K562 (cell line): ENCODE measurements around the gene CTSO. TPM values are rescaled to one million over a fixed set of nuclear protein-coding genes. Genes with fewer than 3 reads are reported as not detected.

Experiments used
- ATAC-seq: fragments of 200-7000 bp; cut with Tn5 transposase; 3 replicates; pipeline ENCODE4 v1.9.1; 2020; ENCODE audit warnings: moderate library complexity
- BruUV-seq: library from RNA; stranded (reverse); fragments of 400-500 nt; replicated peaks from 2 replicates; lab custom pipeline; 2021; lab: Mats Ljungman, UMichigan
- CTCF ChIA-PET: fragments of 300-600 bp; formaldehyde crosslinking; extraction: SDS; loops from one replicate; lab custom pipeline; 2021; ENCODE audit warnings: low intra/inter-chr PET ratio; lab: Yijun Ruan, JAX
- POLR2A ChIA-PET: fragments of 300-600, 350-650 bp; sonication (Branson Sonifier 250); formaldehyde crosslinking; extraction: SDS; loops from one replicate; lab custom pipeline; 2021; ENCODE audit warnings: antibody characterized with exemption, inconsistent platforms; lab: Yijun Ruan, JAX
- DNase-seq, 4 experiments: peaks; one replicate each; pipeline versions ENCODE4 v3.0.0 to v3.0.0-alpha.2; 2011 to 2018; ENCODE audit warnings: low spot score in 3 of 4, mixed read lengths in 3 of 4; ENCODE audit errors: extremely low read depth in 1 of 4
- FAIRE-seq: peaks from 2 replicates; lab custom pipeline; 2011; peaks lifted over from hg19 to GRCh38; lab: Jason Lieb, UNC
- H2AFZ ChIP-seq: 2 replicates; pipeline ENCODE4 v1.6.0; 2011; ENCODE audit warnings: low read depth, low read length, control low read depth, inconsistent platforms
- H3K27ac ChIP-seq: fragments of 200-600 bp; 3 replicates; pipeline ENCODE4 v1.8.0; 2011; ENCODE audit warnings: low read depth, mild to moderate bottlenecking, control low read depth, inconsistent platforms, low read length, moderate library complexity, mixed read lengths; ENCODE audit errors: extremely low read depth
- H3K27me3 ChIP-seq, 2 experiments: fragments of 300-600 bp in 1 of 2; 2 replicates in 1 of 2; 3 replicates in 1 of 2; pipeline versions ENCODE4 v1.6.0 to v1.8.0; 2011; ENCODE audit warnings: inconsistent platforms in 2 of 2, low read length in 2 of 2, mild to moderate bottlenecking in 1 of 2, mixed read lengths in 1 of 2, moderate library complexity in 1 of 2; ENCODE audit not compliant: control insufficient read depth in 2 of 2, insufficient read depth in 2 of 2
- H3K36me3 ChIP-seq: fragments of 300-600 bp; 3 replicates; pipeline ENCODE4 v1.8.0; 2011; ENCODE audit warnings: mild to moderate bottlenecking, low read length, inconsistent platforms; ENCODE audit not compliant: control insufficient read depth, insufficient read depth
- H3K4me1 ChIP-seq, 2 experiments: fragments of 200-600 bp in 1 of 2; replicated peaks in 1 of 2; 2 replicates in 1 of 2; 3 replicates in 1 of 2; pipeline versions ENCODE4 v1.5.1 to v1.8.0; 2011; ENCODE audit warnings: inconsistent platforms in 2 of 2, low read length in 2 of 2, mild to moderate bottlenecking in 1 of 2, mixed read lengths in 1 of 2, moderate library complexity in 1 of 2; ENCODE audit not compliant: control insufficient read depth in 2 of 2, insufficient read depth in 2 of 2
- H3K4me2 ChIP-seq: 2 replicates; pipeline ENCODE4 v1.6.1; 2011; ENCODE audit warnings: low read length, control low read depth, inconsistent platforms, mixed read lengths; ENCODE audit not compliant: insufficient read depth
- H3K4me3 ChIP-seq: fragments of 200-600 bp; sonication (generic), shearing (Covaris generic); 2 replicates; pipeline ENCODE4 v1.5.1; 2016; ENCODE audit warnings: control low read depth, inconsistent platforms
- H3K79me2 ChIP-seq: fragments of 200-600 bp; 3 replicates; pipeline ENCODE4 v1.8.0; 2011; ENCODE audit warnings: low read length, inconsistent platforms; ENCODE audit not compliant: control insufficient read depth, insufficient read depth
- H3K9ac ChIP-seq, 2 experiments: 2 replicates each; pipeline versions ENCODE4 v1.6.0 to v1.6.1; 2011; ENCODE audit warnings: low read depth in 2 of 2, low read length in 2 of 2, control low read depth in 1 of 2, inconsistent platforms in 1 of 2, mild to moderate bottlenecking in 1 of 2, mixed read lengths in 1 of 2; ENCODE audit not compliant: insufficient read depth in 1 of 2
- H3K9me1 ChIP-seq: one replicate; pipeline ENCODE4 v1.6.0; 2011; ENCODE audit warnings: inconsistent platforms, mild to moderate bottlenecking, low read length, moderate library complexity; ENCODE audit not compliant: control insufficient read depth, insufficient read depth
- H3K9me3 ChIP-seq: replicated peaks from 2 replicates; pipeline ENCODE4 v1.5.1; 2011; ENCODE audit warnings: low read depth, low read length, inconsistent platforms; ENCODE audit not compliant: control insufficient read depth, insufficient read depth
- H4K20me1 ChIP-seq: replicated peaks from 2 replicates; pipeline ENCODE4 v1.6.1; 2011; ENCODE audit warnings: low read length, inconsistent platforms, mixed read lengths; ENCODE audit not compliant: control insufficient read depth, insufficient read depth
- FOS ChIP-seq: IDR thresholded peaks from 3 replicates; pipeline ENCODE4 v1.6.1; 2011; ENCODE audit not compliant: insufficient read length; ENCODE audit errors: extremely low read depth
- GATAD2A ChIP-seq: fragments of 450-650 bp; IDR thresholded peaks from 2 replicates; pipeline ENCODE4 v1.6.1; 2017
- LARP7 ChIP-seq: fragments of 450-650 bp; IDR thresholded peaks from 2 replicates; pipeline ENCODE4 v1.6.1; 2016
- POLR2H ChIP-seq: IDR thresholded peaks from 2 replicates; pipeline ENCODE4 v1.6.1; 2016; ENCODE audit warnings: missing genetic modification characterization, low read depth, mild to moderate bottlenecking, control low read depth, missing compliant biosample characterization, moderate library complexity
- RAD21 ChIP-seq, 2 experiments: fragments of 250-450 bp in 1 of 2; fragments of 450-650 bp in 1 of 2; sonication (Bioruptor Pico) in 1 of 2; formaldehyde crosslinking in 1 of 2; IDR thresholded peaks in 1 of 2; conservative IDR thresholded peaks in 1 of 2; 2 replicates each; pipeline versions ENCODE4 v1.4.0 to v1.8.0; 2020 to 2022; ENCODE audit warnings: mild to moderate bottlenecking in 2 of 2, moderate library complexity in 1 of 2
- ZNF133 ChIP-seq: fragments of 250-450 bp; sonication (Bioruptor Pico); IDR thresholded peaks from 2 replicates; pipeline ENCODE4 v1.4.0; 2020; ENCODE audit warnings: mild to moderate bottlenecking
- ZNF24 ChIP-seq: fragments of 450-650 bp; IDR thresholded peaks from 2 replicates; pipeline ENCODE4 v1.6.1; 2016
- WGBS: fragments of 100-300 bp; shearing (Covaris generic); methylation state at CpG from one replicate; pipeline ENCODE4 v1.1.6; 2016; ENCODE audit warnings: low coverage, mixed read lengths; ENCODE audit not compliant: insufficient coverage; ENCODE audit errors: missing lambda C conversion rate; 5-methylcytosine and 5-hydroxymethylcytosine counted together
- in situ Hi-C: fragments of 300-500 bp; cut with MboI; formaldehyde crosslinking; loops from 4 replicates; pipeline ENCODE4 v1.15.0; 2018; ENCODE audit warnings: inconsistent platforms, mixed read lengths
- intact Hi-C: fragments of 100-400 bp; cut with micrococcal nuclease; formaldehyde crosslinking; loops from 2 replicates; pipeline ENCODE4 v1.14.2; 2022
- polyA plus RNA-seq, 8 experiments: library from polyadenylated mRNA; depleted of rRNA in 4 of 8; stranded (reverse) in 5 of 8; unstranded in 3 of 8; fragments of >200 nt; fragmentation: Nextera tagmentation in 2 of 8; fragmentation: Illumina TruSeq in 1 of 8; extraction: Ambion mirVana in 2 of 8; extraction: Trizol in 1 of 8; gene quantifications; 2 replicates each; pipeline versions ENCODE4 v1.2.1 to v1.2.3, GENCODE V29; 2011 to 2014; ENCODE audit warnings: inconsistent platforms in 1 of 8, missing spikeins in 1 of 8
- total RNA-seq, 7 experiments: library from RNA; depleted of rRNA in 6 of 7; stranded (reverse); fragments of >200 nt in 6 of 7; fragmentation: Illumina TruSeq in 2 of 7; extraction: Trizol in 2 of 7; gene quantifications; 2 replicates each; pipeline versions ENCODE4 v1.2.1 to v1.2.3, GENCODE V29; 2011 to 2021; ENCODE audit warnings: low replicate concordance in 1 of 7
- TF ChIP-seq, protein P1 (sequence below): fragments of 250-450 bp; sonication (Bioruptor Pico); IDR thresholded peaks from 2 replicates; pipeline ENCODE4 v1.5.0; 2021
- TF ChIP-seq, protein P2 (sequence below): IDR thresholded peaks from 2 replicates; pipeline ENCODE4 v1.6.1; 2011; ENCODE audit not compliant: insufficient read length; ENCODE audit errors: extremely low read depth
- TF ChIP-seq, protein P3 (sequence below): sonication (generic); formaldehyde crosslinking; IDR thresholded peaks from 2 replicates; pipeline ENCODE4 v1.8.1; 2023; ENCODE audit warnings: mild to moderate bottlenecking, missing genetic modification reagents
- TF ChIP-seq, protein P4 (sequence below): fragments of 250-450 bp; sonication (Bioruptor Pico); IDR thresholded peaks from 2 replicates; pipeline ENCODE4 v1.6.1; 2021; ENCODE audit warnings: mild to moderate bottlenecking

The CTSO gene
- total and polyA plus RNA-seq, 9 of the 15 experiments (the other 6 are each of a cell fraction or from before 2014, with no cell fraction given): 0.03 to 0.07 (median 0.04) TPM; not detected in 5

DNA sequence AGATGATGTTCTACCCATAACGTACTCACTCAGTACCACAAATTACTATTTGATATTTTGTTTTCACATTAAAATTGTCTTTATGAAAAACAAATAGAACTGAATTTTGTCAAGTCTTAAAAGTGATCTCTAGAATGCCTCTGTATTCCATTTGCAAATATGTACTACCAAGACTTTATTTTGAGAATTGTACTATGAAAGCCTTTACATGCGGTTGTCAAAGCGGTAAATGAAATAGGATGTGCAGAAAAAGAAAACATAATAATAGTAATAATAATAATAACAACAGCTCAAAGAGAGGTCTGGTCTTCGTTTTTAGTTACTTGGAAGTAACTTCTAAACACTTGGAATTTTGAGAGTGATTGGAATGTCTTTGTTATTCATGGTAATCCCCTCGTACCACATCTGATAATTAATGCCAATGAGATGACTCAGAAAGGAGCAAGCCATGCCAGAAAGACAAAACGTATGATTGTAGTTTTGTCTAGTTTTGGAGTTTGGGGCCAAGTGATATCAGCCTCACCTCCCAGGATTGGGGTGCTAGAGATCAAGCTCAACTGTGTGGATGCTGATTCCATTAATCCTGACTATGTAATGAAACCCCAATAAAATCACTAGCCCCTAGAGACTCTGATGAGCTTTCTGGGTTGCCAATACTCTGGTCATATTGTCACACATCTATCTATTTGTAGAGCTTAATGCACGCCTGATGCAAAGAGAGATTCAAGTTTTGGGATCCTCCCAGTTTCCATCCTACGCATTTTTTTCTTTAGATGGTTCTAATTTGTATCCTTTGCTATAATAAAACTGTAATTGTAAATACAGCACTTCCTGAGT lies 20.2 kb upstream of the CTSO start (continued):
- TF ChIP-seq LARP7: no peak
- TF ChIP-seq FOS: no peak

DNA sequence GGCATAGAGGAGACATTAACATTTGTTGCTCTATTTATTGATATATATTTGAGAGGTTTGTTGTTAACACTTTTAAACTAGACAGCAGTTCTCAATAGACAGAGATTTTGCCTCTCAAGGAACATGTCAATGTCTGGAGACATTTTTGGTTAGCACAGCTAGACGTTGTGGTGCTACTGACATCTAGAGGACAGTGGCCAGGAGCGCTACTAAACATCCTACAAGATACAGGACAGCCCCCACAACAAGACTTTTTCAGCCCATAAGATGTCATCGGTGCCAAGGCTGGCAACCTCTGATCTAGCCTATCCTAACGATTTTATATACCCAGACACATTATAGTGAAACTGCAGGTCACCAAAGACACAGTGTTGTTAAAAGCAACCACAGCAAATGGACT lies 18.4 kb upstream of the CTSO start:
- H3K27ac ChIP-seq: no peak overlapping the region
- no peak overlapping the region for H3K4me2 ChIP-seq
- no peaks in the 10 kb centered on the region for H3K79me2 ChIP-seq
- H3K9ac ChIP-seq: no peak overlapping the region
- DNase-seq (peak in 1 of 4 experiments; percentile 1), FAIRE-seq (no peak), ATAC-seq (no peak)
- 0% methylated on average over 4 of the region's 4 CpGs for WGBS
- CTCF ChIA-PET: no interaction called here
- H4K20me1 ChIP-seq: no peaks in the 10 kb centered on the region
- in situ Hi-C loops (no loop called here), intact Hi-C loops (no loop called here)
- no peaks in the 10 kb centered on the region for H3K27me3 ChIP-seq
- H3K4me1 ChIP-seq: no peaks in the 10 kb centered on the region
- POLR2A ChIA-PET: no interaction called here
- no peak overlapping the region for H3K4me3 ChIP-seq
- H3K9me1 ChIP-seq: no peaks in the 10 kb centered on the region
- no peak for TF ChIP-seq ZNF133
- TF ChIP-seq, protein P1, sequence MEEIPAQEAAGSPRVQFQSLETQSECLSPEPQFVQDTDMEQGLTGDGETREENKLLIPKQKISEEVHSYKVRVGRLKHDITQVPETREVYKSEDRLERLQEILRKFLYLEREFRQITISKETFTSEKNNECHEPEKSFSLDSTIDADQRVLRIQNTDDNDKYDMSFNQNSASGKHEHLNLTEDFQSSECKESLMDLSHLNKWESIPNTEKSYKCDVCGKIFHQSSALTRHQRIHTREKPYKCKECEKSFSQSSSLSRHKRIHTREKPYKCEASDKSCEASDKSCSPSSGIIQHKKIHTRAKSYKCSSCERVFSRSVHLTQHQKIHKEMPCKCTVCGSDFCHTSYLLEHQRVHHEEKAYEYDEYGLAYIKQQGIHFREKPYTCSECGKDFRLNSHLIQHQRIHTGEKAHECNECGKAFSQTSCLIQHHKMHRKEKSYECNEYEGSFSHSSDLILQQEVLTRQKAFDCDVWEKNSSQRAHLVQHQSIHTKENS (CRISPR knock-in tag): no peak
- TF ChIP-seq, protein P2, sequence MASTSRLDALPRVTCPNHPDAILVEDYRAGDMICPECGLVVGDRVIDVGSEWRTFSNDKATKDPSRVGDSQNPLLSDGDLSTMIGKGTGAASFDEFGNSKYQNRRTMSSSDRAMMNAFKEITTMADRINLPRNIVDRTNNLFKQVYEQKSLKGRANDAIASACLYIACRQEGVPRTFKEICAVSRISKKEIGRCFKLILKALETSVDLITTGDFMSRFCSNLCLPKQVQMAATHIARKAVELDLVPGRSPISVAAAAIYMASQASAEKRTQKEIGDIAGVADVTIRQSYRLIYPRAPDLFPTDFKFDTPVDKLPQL: no peak
- TF ChIP-seq RAD21 (CRISPR knock-in tag; conservative IDR thresholded peaks at IDR 0.05 in 1 of 2, IDR thresholded peaks at IDR 0.05 in 1 of 2): peak; percentile 10 to 37; a peak in 1 of 4 replicates
- TF ChIP-seq, protein P3, sequence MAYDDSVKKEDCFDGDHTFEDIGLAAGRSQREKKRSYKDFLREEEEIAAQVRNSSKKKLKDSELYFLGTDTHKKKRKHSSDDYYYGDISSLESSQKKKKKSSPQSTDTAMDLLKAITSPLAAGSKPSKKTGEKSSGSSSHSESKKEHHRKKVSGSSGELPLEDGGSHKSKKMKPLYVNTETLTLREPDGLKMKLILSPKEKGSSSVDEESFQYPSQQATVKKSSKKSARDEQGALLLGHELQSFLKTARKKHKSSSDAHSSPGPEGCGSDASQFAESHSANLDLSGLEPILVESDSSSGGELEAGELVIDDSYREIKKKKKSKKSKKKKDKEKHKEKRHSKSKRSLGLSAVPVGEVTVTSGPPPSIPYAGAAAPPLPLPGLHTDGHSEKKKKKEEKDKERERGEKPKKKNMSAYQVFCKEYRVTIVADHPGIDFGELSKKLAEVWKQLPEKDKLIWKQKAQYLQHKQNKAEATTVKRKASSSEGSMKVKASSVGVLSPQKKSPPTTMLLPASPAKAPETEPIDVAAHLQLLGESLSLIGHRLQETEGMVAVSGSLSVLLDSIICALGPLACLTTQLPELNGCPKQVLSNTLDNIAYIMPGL (CRISPR knock-in tag): no peak
- TF ChIP-seq, protein P4, sequence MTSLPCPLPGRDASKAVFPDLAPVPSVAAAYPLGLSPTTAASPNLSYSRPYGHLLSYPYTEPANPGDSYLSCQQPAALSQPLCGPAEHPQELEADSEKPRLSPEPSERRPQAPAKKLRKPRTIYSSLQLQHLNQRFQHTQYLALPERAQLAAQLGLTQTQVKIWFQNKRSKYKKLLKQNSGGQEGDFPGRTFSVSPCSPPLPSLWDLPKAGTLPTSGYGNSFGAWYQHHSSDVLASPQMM (CRISPR knock-in tag): no peak
- TF ChIP-seq ZNF24: no peak
- no peak for TF ChIP-seq GATAD2A
- no peak for TF ChIP-seq POLR2H (tag)
- BruUV-seq: no TSS peak
- H3K9me3 ChIP-seq: no peaks in the 10 kb centered on the region
- no peak overlapping the region for H2AFZ ChIP-seq
- H3K36me3 ChIP-seq: no peaks in the 10 kb centered on the region
